ENCODE measurements around the gene SASH1. TPM values are rescaled to one million over a fixed set of nuclear protein-coding genes. Genes with fewer than 3 reads are reported as not detected.

Gene SASH1
- total and polyA plus RNA-seq, 5 donors, result 14.1 to 33.2 (median 29.0) TPM

DNA sequence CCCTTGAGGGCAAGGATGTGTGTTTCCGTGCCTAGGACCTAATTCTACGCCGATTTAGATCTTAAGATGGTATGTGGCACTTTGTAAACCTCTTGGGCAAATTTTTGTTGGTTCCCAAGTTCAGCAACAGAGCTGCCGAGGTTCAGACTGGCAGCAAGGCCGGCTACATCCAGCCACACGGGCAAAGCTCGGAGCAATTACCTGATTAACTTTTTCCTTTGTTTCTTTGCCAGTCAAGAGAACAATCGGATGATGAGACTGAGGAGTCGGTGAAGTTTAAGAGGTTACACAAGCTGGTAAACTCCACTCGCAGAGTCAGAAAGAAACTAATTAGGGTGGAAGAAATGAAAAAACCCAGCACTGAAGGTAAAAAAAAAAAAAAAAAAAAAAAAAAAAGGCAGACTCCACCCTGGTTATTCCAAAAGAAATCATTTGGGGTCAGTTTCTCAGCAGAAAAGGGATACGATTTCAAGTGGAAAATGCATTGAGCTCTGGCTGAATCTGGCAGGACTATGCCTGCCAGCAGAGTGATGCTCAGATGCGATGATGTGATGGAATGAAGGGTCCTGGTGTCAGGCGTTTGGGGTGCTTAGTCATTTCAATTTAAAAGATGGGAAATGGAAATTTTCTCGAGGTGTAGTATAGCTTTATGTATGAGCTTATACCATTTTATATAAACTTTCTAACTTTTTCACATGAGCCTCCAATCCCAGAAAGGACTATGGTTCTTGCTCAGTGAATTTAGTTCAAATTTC, 171.6 kb downstream of the SASH1 start:
- Histone ChIP-seq H3K27ac (ENCODE audit: low read length) (peak overlapping the region; percentile 78), H3K4me3 (ENCODE audit: low read length) (no peak overlapping the region), H3K9me3 (ENCODE audit: control insufficient read depth, low read length) (no peaks in the 10 kb centered on the region), H3K4me1 (ENCODE audit: control insufficient read depth, insufficient read depth, low read length) (peaks cover 6% of the 10 kb centered on the region), H3K27me3 (ENCODE audit: control insufficient read depth, insufficient read depth) (no peaks in the 10 kb centered on the region)
- 56% methylated on average over 14 of the region's 14 CpGs for WGBS
- ATAC-seq, result no peak
- no peak for DNase-seq
- intact Hi-C loops (cut with DNase I), result no loop called here

- H3K27ac ChIP-seq (ENCODE audit: low read length), result no peak overlapping the region
- ATAC-seq, result no peak
- H3K4me3 ChIP-seq (ENCODE audit: low read length), result no peak overlapping the region
- DNase-seq, result no peak
- intact Hi-C loops (cut with DNase I), result no loop called here
- no peaks in the 10 kb centered on the region for H3K9me3 ChIP-seq (ENCODE audit: control insufficient read depth, low read length)
- 54% methylated on average over 7 of the region's 7 CpGs for WGBS
- peaks cover 3% of the 10 kb centered on the region for H3K4me1 ChIP-seq (ENCODE audit: control insufficient read depth, insufficient read depth, low read length)
- H3K27me3 ChIP-seq (ENCODE audit: control insufficient read depth, insufficient read depth), result no peaks in the 10 kb centered on the region
Observed at GRCh38 chr6:148516217-148516616, 173.6 kb downstream of the SASH1 start.

GRCh38 chr6:148516617-148517016, 174.0 kb downstream of the SASH1 start:
- peaks cover 3% of the 10 kb centered on the region for H3K4me1 ChIP-seq (ENCODE audit: control insufficient read depth, insufficient read depth, low read length)
- 61% methylated on average over 4 of the region's 4 CpGs for WGBS
- no peak overlapping the region for H3K27ac ChIP-seq (ENCODE audit: low read length)
- DNase-seq, result no peak
- intact Hi-C loops (cut with DNase I), result no loop called here
- no peaks in the 10 kb centered on the region for H3K27me3 ChIP-seq (ENCODE audit: control insufficient read depth, insufficient read depth)
- H3K4me3 ChIP-seq (ENCODE audit: low read length), result no peak overlapping the region
- H3K9me3 ChIP-seq (ENCODE audit: control insufficient read depth, low read length), result no peaks in the 10 kb centered on the region
- no peak for ATAC-seq

- no peaks in the 10 kb centered on the region for H3K27me3 ChIP-seq (ENCODE audit: control insufficient read depth, insufficient read depth)
- no peak for DNase-seq
- no peak overlapping the region for H3K27ac ChIP-seq (ENCODE audit: low read length)
- intact Hi-C loops (cut with DNase I), result no loop called here
- H3K4me3 ChIP-seq (ENCODE audit: low read length), result no peak overlapping the region
- ATAC-seq, result no peak
- 88% methylated on average over 10 of the region's 10 CpGs for WGBS
- no peaks in the 10 kb centered on the region for H3K9me3 ChIP-seq (ENCODE audit: control insufficient read depth, low read length)
- H3K4me1 ChIP-seq (ENCODE audit: control insufficient read depth, insufficient read depth, low read length), result peaks cover 3% of the 10 kb centered on the region
Observed at GRCh38 chr6:148517470-148517869, 174.8 kb downstream of the SASH1 start.

- Histone ChIP-seq H3K4me3 (ENCODE audit: low read length) (no peak overlapping the region), H3K27ac (ENCODE audit: low read length) (peak overlapping the region; percentile 65), H3K9me3 (ENCODE audit: control insufficient read depth, low read length) (no peaks in the 10 kb centered on the region), H3K27me3 (ENCODE audit: control insufficient read depth, insufficient read depth) (no peaks in the 10 kb centered on the region), H3K4me1 (ENCODE audit: control insufficient read depth, insufficient read depth, low read length) (peaks cover 3% of the 10 kb centered on the region)
- intact Hi-C loops (cut with DNase I), result no loop called here
- DNase-seq (peak; percentile 55 to 71 (median 67)), ATAC-seq (peak; percentile 42 to 61)
- WGBS, result 39% methylated on average over 12 of the region's 12 CpGs
Observed at GRCh38 chr6:148518511-148519156, 176.0 kb downstream of the SASH1 start.

GRCh38 chr6:148520109-148520841, 177.6 kb downstream of the SASH1 start:
- intact Hi-C loops (cut with DNase I), result no loop called here
- Histone ChIP-seq H3K9me3 (ENCODE audit: control insufficient read depth, low read length) (no peaks in the 10 kb centered on the region), H3K4me3 (ENCODE audit: low read length) (no peak overlapping the region), H3K4me1 (ENCODE audit: control insufficient read depth, insufficient read depth, low read length) (peaks cover 3% of the 10 kb centered on the region), H3K27ac (ENCODE audit: low read length) (peak overlapping the region; percentile 37), H3K27me3 (ENCODE audit: control insufficient read depth, insufficient read depth) (no peaks in the 10 kb centered on the region)
- DNase-seq, result peak in 1 of 3 donors; percentile 54
- WGBS, result 85% methylated on average over 23 of the region's 23 CpGs
- ATAC-seq, result no peak

DNA sequence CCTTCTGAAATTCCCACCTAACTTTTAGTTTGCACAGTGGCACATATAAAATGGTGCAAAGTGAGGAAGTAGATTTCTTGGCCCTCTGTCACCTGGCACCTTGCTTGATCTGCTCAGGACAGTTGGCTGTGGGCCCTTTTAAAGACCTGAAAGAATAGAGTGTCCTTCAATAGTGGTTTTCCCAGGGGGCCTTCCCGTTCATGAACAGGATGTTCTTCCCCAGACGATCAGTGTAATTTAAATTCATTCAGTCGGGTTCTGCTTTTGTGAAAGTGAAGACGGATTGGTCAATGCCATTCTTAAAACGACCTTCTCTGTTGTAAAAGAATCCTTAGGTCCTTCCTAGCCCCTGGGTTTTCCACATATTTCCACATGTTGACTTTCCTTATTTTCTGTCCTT, 178.5 kb downstream of the SASH1 start:
- Histone ChIP-seq H3K4me3 (ENCODE audit: low read length) (no peak overlapping the region), H3K9me3 (ENCODE audit: control insufficient read depth, low read length) (no peaks in the 10 kb centered on the region), H3K4me1 (ENCODE audit: control insufficient read depth, insufficient read depth, low read length) (peaks cover 3% of the 10 kb centered on the region), H3K27ac (ENCODE audit: low read length) (no peak overlapping the region), H3K27me3 (ENCODE audit: control insufficient read depth, insufficient read depth) (no peaks in the 10 kb centered on the region)
- WGBS, result 42% methylated on average over 5 of the region's 5 CpGs
- ATAC-seq (no peak), DNase-seq (no peak)
- intact Hi-C loops (cut with DNase I), result no loop called here

DNA sequence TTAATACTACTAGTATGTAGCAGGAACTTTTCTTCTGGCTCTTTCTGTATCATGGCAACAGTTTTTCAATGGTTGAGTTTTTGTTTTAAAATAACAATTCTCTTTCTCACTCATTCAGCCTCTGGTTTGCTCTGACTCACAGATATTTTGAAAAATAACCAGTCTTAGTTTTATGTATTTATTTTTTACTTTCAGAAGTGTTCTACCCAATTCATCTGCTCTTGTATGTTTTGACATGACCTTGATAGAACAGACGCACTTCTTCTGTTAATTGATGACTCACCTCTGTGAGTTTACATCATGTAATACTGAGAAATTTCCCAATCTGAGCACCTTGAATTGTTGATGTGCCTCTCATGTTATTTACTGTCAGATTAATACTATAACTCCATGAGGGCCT, 178.9 kb downstream of the SASH1 start:
- H3K4me1 ChIP-seq (ENCODE audit: control insufficient read depth, insufficient read depth, low read length), result peaks cover 2% of the 10 kb centered on the region

DNA sequence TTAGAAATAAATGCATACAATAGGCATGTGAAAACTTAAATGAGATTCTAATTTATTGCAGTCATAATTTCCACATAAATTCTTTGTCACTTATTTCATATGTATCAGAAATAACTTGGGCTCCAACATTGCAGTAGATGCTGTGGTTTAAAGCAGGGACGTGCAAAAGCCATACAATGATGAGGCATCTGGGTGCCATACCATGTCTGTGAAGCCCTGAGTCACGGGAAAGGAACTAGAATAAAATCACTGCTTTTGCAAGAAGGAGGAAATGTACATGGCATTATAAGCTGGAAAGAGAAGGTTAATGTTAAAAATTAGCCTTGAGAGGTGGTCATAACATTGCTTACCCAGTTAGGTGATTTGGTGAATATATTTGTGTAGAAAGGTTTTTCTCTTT, 180.4 kb downstream of the SASH1 start:
- no peaks in the 10 kb centered on the region for H3K4me1 ChIP-seq (ENCODE audit: control insufficient read depth, insufficient read depth, low read length)
- no peak for DNase-seq
- ATAC-seq, result no peak
- intact Hi-C loops (cut with DNase I), result no loop called here
- no peak overlapping the region for H3K27ac ChIP-seq (ENCODE audit: low read length)
- no peak overlapping the region for H3K4me3 ChIP-seq (ENCODE audit: low read length)
- no peaks in the 10 kb centered on the region for H3K27me3 ChIP-seq (ENCODE audit: control insufficient read depth, insufficient read depth)
- WGBS, result 76% methylated on average over 2 of the region's 2 CpGs
- no peaks in the 10 kb centered on the region for H3K9me3 ChIP-seq (ENCODE audit: control insufficient read depth, low read length)

More for the DNA sequence above, 178.9 kb downstream of the SASH1 start:
- no peaks in the 10 kb centered on the region for H3K27me3 ChIP-seq (ENCODE audit: control insufficient read depth, insufficient read depth)
- intact Hi-C loops (cut with DNase I), result no loop called here
- ATAC-seq, result no peak
- H3K4me3 ChIP-seq (ENCODE audit: low read length), result no peak overlapping the region
- 49% methylated on average over 1 of the region's 1 CpG for WGBS
- no peaks in the 10 kb centered on the region for H3K9me3 ChIP-seq (ENCODE audit: control insufficient read depth, low read length)
- H3K27ac ChIP-seq (ENCODE audit: low read length), result no peak overlapping the region
- no peak for DNase-seq

GRCh38 chr6:148523551-148523950, 180.9 kb downstream of the SASH1 start:
- Histone ChIP-seq H3K4me1 (ENCODE audit: control insufficient read depth, insufficient read depth, low read length) (no peaks in the 10 kb centered on the region), H3K9me3 (ENCODE audit: control insufficient read depth, low read length) (no peaks in the 10 kb centered on the region), H3K27ac (ENCODE audit: low read length) (peak overlapping the region; percentile 30), H3K4me3 (ENCODE audit: low read length) (no peak overlapping the region), H3K27me3 (ENCODE audit: control insufficient read depth, insufficient read depth) (no peaks in the 10 kb centered on the region)
- intact Hi-C loops (cut with DNase I), result no loop called here
- DNase-seq (no peak), ATAC-seq (no peak)
- 50% methylated on average over 4 of the region's 4 CpGs for WGBS

DNA sequence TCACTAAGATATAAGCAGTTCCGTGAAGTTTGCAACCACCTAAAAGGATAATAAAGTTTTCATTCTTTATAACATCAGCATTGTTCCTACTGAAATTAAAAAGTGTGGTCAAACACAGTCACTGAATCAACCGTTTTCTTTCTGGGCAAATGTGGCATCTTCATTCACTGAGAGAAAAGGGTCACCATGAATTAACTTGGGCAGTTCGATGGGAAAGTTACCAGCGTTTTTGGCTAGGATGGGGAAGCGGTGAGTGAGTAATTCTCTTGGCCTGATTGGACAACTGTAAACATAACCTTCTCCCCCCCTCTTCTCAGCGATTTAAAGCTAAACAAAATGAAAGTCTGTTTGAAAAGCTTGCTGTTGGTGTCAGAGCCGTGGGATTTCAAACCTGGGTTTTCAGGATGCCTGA, 181.8 kb downstream of the SASH1 start:
- DNase-seq, result no peak
- Histone ChIP-seq H3K4me1 (ENCODE audit: control insufficient read depth, insufficient read depth, low read length) (no peaks in the 10 kb centered on the region), H3K4me3 (ENCODE audit: low read length) (no peak overlapping the region), H3K27ac (ENCODE audit: low read length) (peak overlapping the region; percentile 52), H3K27me3 (ENCODE audit: control insufficient read depth, insufficient read depth) (no peaks in the 10 kb centered on the region), H3K9me3 (ENCODE audit: control insufficient read depth, low read length) (no peaks in the 10 kb centered on the region)
- intact Hi-C loops (cut with DNase I), result no loop called here
- 52% methylated on average over 7 of the region's 7 CpGs for WGBS
- peak; percentile 21 to 27 for ATAC-seq
